Caki2 (cell line): ENCODE data around the gene SMO. TPM values are rescaled to one million over a fixed set of nuclear protein-coding genes. Genes with fewer than 3 reads are reported as not detected.

Experiments used
- DNase-seq: peaks from one replicate; pipeline ENCODE4 v3.0.0-alpha.2; 2015; ENCODE audit warnings: low read depth
- in situ Hi-C: cut with HindIII; loops from 2 replicates; pipeline ENCODE4 v1.10.0; 2016; ENCODE audit warnings: low sequenced_read_pairs, low pct_unique_long_range_greater_than_20kb, mixed read lengths
- total RNA-seq: library from RNA; depleted of rRNA; stranded (reverse); fragments of >200 nt; shearing (Covaris generic); gene quantifications from 2 replicates; pipeline ENCODE4 v1.2.3, GENCODE V29; 2014; ENCODE audit warnings: low replicate concordance; rRNA removed

SMO gene
- total RNA-seq, 1 experiment from 2014 or later: 62.3 TPM

GRCh38 chr7:129262324-129262723, 73.9 kb downstream of the SMO start:
- in situ Hi-C loops: no loop called here
- DNase-seq: no peak

Other genes starting within 250 kb of the SMO start
- 50.5 and 56.6 TPM in 2 replicates for gene TNPO3, start 133.5 kb upstream of the SMO start, total RNA-seq
- gene TSPAN33, start 43.9 kb upstream of the SMO start, total RNA-seq: 54.4 and 68.1 TPM in 2 replicates
- 3.9 and 7.2 TPM in 2 replicates for gene AHCYL2, start 36.4 kb downstream of the SMO start, total RNA-seq
- gene STRIP2, start 245.8 kb downstream of the SMO start, total RNA-seq: 1.7 and 1.9 TPM in 2 replicates